HG03280 (cell line): ENCODE data around the gene FTL.

Experiments used
- ATAC-seq: cut with Tn5 transposase; IDR thresholded peaks from one replicate; pipeline ENCODE4 v1.9.1; 2021; ENCODE audit warnings: mild to moderate bottlenecking, moderate library complexity; ENCODE audit not compliant: unreplicated experiment

Gene FTL

GRCh38 chr19:48989701-48990291 lies 24.7 kb downstream of the FTL start:
- no peak for ATAC-seq

- no peak for ATAC-seq
Measured at GRCh38 chr19:48990400-48990799, 25.3 kb downstream of the FTL start.

- ATAC-seq = no peak
Measured at GRCh38 chr19:48991011-48991609, 26.0 kb downstream of the FTL start.

GRCh38 chr19:48991873-48992580 lies 26.9 kb downstream of the FTL start:
- ATAC-seq = no peak

DNA sequence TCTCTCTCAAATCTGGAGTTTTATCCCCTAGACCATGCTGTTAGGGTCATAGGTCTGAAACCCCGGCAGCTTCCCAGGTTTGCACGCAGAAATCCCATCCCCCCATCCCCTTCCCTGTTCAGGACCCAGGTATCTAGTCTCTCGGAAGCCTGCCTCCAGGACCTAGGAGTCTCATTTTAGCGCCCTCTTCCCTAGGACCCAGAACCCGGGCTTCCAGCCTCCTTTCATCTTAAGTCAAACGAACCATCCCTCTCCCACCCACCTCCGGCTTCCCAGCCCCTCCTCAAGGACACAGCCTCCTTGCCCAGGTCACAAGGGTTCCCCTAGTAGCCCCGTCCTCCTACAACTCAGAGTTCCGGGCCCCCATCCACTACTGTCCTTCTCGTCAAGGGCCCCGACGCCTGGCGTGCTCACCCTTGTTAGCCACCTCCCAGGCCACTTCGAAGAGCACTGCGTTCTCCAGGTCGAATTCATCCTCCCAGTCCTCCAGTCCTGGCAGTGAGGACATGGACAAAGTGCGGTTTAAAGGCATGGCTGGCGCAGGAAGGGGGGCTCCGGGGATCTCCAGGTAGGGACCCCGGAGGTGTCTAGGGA lies 27.6 kb downstream of the FTL start:
- no peak for ATAC-seq

- peak; percentile 85 for ATAC-seq
Measured at GRCh38 chr19:48993175-48994034, 28.3 kb downstream of the FTL start, which contains the start of the genes GYS1 and RUVBL2. Gene GYS1 (minus strand): TSS chr19:48993309. CDS start chr19:48993112, 197 bp downstream. Gene RUVBL2 (plus strand): TSS chr19:48993887. CDS start chr19:48993912, 25 bp downstream.

DNA sequence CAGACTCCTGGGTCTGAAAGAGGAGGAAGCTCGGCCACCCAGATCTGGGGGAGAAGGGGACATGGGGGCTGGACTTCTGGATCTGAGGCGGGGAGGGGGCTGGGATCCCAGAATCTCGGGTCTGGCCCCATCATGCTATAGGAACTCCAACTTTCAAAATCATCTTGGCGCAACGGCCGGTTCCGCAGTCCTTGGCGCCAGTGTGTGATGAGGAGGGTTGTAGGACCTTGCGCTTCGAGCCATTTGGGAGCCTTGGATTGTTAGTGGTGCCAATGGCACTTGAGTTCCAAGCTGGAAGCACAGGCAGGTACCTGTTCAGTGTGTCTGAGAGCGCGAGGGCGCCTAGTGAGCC lies 28.9 kb downstream of the FTL start:
- no peak for ATAC-seq

GRCh38 chr19:48997972-48998371 lies 32.9 kb downstream of the FTL start:
- no peak for ATAC-seq

GRCh38 chr19:48999481-49000325 lies 34.6 kb downstream of the FTL start:
- no peak for ATAC-seq

GRCh38 chr19:49004133-49004532 lies 39.0 kb downstream of the FTL start:
- ATAC-seq = no peak

DNA sequence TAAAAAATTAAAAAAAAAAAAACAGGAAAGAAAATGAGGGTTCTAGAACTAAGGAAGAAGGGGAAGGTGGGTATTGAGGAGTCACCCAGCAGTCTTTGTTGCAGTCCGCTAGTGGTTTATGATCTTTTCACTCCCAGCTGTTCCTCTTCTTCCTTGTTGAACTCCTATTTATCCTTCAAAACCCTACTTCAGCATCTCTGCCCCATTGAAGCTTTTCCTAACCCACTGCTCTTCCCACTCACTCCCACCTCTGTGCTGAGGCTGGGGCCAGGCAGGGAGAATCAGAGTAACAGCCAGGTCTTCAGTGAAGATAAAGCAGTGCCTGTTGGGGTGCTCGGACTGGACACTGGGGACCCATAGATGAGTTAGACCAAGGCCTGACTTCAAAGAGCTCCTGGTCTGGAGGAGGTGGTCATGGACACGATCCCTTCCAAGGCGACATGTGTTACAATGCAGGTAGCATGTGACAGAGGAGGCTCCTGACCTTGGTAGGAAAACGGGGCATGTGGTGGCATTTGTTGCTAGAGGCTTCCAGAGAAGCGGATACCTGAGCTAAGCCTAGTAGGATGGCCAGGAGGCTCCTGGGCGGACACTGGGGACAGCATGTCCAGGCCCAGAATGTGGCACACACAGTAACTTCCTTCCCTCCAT lies 40.0 kb downstream of the FTL start:
- no peak for ATAC-seq

DNA sequence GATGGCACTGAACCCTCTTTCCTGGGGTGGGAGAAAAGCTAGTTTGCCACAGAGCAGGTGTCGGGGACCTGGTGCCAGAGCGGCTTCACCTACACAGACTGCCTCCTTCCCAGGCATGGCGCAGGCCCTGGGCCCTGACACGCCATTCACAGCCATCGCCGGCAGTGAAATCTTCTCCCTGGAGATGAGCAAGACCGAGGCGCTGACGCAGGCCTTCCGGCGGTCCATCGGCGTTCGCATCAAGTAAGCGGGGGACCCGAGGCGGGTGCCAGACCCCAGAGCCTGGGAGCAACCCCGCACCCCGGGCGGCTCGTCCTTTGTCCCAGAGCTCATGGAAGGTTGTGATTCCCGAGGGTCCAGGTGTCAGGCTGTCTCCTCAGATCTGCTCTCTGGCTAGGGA lies 41.8 kb downstream of the FTL start:
- ATAC-seq = no peak

DNA sequence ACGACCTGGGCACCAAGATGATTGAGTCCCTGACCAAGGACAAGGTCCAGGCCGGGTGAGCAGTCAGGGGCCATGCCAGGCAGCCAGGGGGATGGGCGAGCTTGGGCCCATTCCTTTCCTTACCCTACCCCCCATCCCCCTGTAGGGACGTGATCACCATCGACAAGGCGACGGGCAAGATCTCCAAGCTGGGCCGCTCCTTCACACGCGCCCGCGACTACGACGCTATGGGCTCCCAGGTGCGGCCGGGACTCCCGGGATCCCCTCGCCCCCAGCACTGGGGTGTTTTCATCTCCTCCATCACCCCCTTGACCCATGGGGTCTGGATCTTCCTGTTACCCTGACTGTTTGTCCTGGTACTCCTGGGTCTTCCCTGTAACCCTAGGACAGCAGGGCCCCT lies 44.7 kb downstream of the FTL start:
- no peak for ATAC-seq

DNA sequence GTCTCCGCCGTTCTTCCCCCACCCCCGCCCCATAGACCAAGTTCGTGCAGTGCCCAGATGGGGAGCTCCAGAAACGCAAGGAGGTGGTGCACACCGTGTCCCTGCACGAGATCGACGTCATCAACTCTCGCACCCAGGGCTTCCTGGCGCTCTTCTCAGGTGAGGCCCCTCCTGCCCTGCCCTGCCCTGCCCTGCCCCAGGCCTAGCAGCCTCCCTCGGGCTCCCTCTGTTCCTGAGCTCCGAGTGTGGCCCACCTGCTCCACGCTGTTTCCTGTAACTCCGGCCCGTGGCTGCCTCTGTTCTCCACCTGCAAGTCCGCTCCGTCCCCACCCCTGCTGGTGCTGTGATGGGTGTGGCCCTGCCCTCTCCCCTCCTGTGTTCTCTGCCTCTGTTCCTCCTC lies 45.3 kb downstream of the FTL start:
- ATAC-seq = no peak

GRCh38 chr19:49011194-49011593 lies 46.1 kb downstream of the FTL start:
- ATAC-seq = no peak

DNA sequence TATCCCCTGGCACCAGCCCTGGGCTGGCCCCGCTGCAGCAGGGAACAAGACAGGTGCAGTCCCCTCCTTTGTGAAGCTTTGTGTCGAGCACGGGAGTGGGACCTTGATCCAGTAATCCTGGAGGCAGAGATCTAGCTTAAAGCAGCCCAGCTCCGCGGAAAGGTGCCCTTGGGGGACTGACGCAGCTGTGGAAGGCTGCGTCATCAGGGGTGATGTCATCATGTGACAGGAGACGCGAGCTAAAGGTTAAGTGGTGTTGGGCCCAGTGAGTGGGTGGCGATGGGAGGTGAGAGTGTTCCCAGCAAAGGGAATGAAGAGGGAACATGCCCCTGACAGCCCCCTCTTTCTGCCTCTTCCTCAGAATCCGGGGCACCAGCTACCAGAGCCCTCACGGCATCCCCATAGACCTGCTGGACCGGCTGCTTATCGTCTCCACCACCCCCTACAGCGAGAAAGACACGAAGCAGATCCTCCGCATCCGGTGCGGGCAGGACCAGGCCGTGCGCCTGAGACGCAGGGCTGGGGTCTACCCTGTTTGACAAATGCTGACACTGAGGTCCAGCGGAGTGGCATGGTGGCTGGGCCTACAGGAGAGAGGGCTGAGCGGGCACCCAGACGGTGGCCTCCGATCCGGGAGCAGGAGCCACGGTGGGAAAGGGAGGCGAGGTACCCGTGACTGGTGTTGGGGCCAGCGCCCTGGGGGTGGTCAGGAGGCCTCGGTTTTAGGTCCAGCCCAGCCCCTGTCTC lies 49.2 kb downstream of the FTL start:
- ATAC-seq = no peak

DNA sequence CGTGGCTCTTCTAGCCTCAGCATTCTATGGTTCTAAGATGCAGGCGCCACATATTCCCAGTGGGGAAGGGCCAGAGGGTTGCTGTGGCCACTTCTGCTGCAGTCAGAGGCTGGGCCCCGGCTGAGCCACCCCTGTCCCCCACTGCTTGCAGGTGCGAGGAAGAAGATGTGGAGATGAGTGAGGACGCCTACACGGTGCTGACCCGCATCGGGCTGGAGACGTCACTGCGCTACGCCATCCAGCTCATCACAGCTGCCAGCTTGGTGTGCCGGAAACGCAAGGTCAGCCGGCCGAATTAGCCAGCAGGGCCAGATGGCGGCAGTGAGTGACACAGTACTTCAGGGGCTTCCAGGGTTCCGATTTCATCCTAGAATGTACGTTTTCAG lies 49.8 kb downstream of the FTL start:
- ATAC-seq = no peak

DNA sequence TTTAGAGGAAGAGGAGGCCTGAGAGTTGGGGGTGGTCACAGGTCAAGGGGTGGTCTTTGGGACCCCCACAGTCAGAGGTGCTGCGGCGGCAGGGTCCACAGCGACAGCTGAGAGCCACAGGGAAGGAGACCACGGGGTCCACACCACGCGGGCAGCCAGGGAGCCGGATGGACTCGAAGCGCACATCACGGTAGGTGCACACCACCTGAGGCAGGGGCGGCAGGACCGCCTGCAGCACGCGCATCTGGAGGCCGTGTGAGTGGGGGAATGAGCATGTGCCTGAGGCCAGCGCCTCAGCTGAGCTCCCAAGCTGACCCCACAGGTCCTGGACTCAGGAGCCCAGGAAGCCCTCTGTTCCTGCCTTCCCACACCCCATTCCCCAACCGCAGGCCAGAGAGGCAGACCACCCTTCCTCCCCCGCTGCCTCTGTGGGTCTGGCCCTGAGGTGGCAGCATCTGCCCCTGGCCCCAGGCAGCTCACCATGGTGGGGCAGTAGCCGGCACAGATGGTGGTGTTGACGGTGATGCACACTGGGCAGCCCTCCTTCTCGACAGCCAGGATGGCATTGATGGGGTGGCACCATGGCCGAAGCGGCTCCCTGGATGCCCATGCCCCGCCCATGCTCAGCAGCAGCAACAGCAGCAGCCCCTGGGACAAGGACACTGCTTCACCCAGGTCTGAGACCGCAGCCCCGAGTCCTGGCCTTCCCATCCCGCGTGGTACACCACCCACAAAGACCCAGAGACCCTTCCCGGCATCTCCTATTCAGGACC lies 51.1 kb downstream of the FTL start:
- no peak for ATAC-seq
